HG02678 (cell line): ENCODE results near the gene EPHA3.

ENCODE experiments used
- ATAC-seq: cut with Tn5 transposase; IDR thresholded peaks from one replicate; pipeline ENCODE4 v1.9.1; 2021; ENCODE audit warnings: mild to moderate bottlenecking, moderate library complexity; ENCODE audit not compliant: unreplicated experiment

EPHA3 gene

GRCh38 chr3:89107461-89108290, at the start of gene EPHA3:
Gene EPHA3, plus strand, starts transcription at chr3:89107621. Its CDS starts 128 bp downstream, at chr3:89107749.
- peak; percentile 97 for ATAC-seq

- ATAC-seq: no peak
These were observed 49.0 kb upstream of the EPHA3 start for GRCh38 chr3:89058371-89058770.

- ATAC-seq: no peak
These were observed 48.1 kb upstream of the EPHA3 start for GRCh38 chr3:89059211-89059925.

- no peak for ATAC-seq
These were observed 46.2 kb upstream of the EPHA3 start for GRCh38 chr3:89061259-89061658.

GRCh38 chr3:89067736-89068135, 39.7 kb upstream of the EPHA3 start:
- no peak for ATAC-seq

GRCh38 chr3:89072642-89073041, 34.8 kb upstream of the EPHA3 start:
- no peak for ATAC-seq

GRCh38 chr3:89079944-89080343, 27.5 kb upstream of the EPHA3 start:
- no peak for ATAC-seq

GRCh38 chr3:89087851-89088250, 19.6 kb upstream of the EPHA3 start:
- no peak for ATAC-seq

- ATAC-seq: no peak
These were observed 9.2 kb upstream of the EPHA3 start for GRCh38 chr3:89098173-89098572.

GRCh38 chr3:89098964-89099585, 8.3 kb upstream of the EPHA3 start:
- ATAC-seq: peak; percentile 97

- no peak for ATAC-seq
These were observed 6.2 kb upstream of the EPHA3 start for GRCh38 chr3:89101251-89101650.

GRCh38 chr3:89101921-89102320, 5.5 kb upstream of the EPHA3 start:
- no peak for ATAC-seq

GRCh38 chr3:89104499-89104898, 2.9 kb upstream of the EPHA3 start:
- no peak for ATAC-seq

- ATAC-seq: no peak
These were observed 1.9 kb upstream of the EPHA3 start for GRCh38 chr3:89105503-89105902.

GRCh38 chr3:89108291-89108550, 800 bp downstream of the EPHA3 start:
- no peak for ATAC-seq

GRCh38 chr3:89113344-89113743, 5.9 kb downstream of the EPHA3 start:
- no peak for ATAC-seq

- ATAC-seq: peak; percentile 90
These were observed 6.7 kb downstream of the EPHA3 start for GRCh38 chr3:89113893-89114840.

- ATAC-seq: no peak
These were observed 7.4 kb downstream of the EPHA3 start for GRCh38 chr3:89114841-89115223.

- ATAC-seq: no peak
These were observed 9.1 kb downstream of the EPHA3 start for GRCh38 chr3:89116476-89116875.

GRCh38 chr3:89138048-89138447, 30.6 kb downstream of the EPHA3 start:
- ATAC-seq: no peak

GRCh38 chr3:89139870-89140269, 32.4 kb downstream of the EPHA3 start:
- no peak for ATAC-seq
